Measurements from ENCODE around the gene ACTL10. TPM values are rescaled to one million over a fixed set of nuclear protein-coding genes. Genes with fewer than 3 reads are reported as not detected.

ACTL10 gene
- total and polyA plus RNA-seq, 2 experiments from 2014 or later, result 0.71 to 1.9 TPM

GRCh38 chr20:33675136-33675959, 8.6 kb downstream of the ACTL10 start (continued):
- TF ChIP-seq JUNB (IDR thresholded peaks at IDR 0.05; ENCODE audit: unreplicated experiment), result no peak
- TF ChIP-seq EZH2 (IDR thresholded peaks at IDR 0.05; ENCODE audit: low read depth, unreplicated experiment), result no peak
- TF ChIP-seq STAT1 (IDR thresholded peaks at IDR 0.05; ENCODE audit: unreplicated experiment), result no peak
- TF ChIP-seq ZNF462 (CRISPR knock-in tag; IDR thresholded peaks at IDR 0.05), result no peak
- TF ChIP-seq ZNF331 (CRISPR knock-in tag; IDR thresholded peaks at IDR 0.05; ENCODE audit: low read depth), result no peak

GRCh38 chr20:33676121-33676520, 9.4 kb downstream of the ACTL10 start:
- Histone ChIP-seq H4K20me1 (replicated peaks; ENCODE audit: insufficient read depth) (peaks cover 6% of the 10 kb centered on the region; the same call in 1 of the 2 replicates), H3K79me2 (replicated peaks; ENCODE audit: insufficient read depth) (peaks cover 3% of the 10 kb centered on the region), H3K4me3 (no peak overlapping the region), H3K27ac (ENCODE audit: low read depth) (no peak overlapping the region), H3K36me3 (ENCODE audit: insufficient read depth) (peaks cover 4% of the 10 kb centered on the region), H3K9me2 (ENCODE audit: insufficient read depth) (no peaks in the 10 kb centered on the region), H3K4me2 (no peak overlapping the region), H3F3A (replicated peaks; ENCODE audit: low read depth) (peaks cover 15% of the 10 kb centered on the region; the same call in 1 of the 2 replicates), H3K27me3 (ENCODE audit: insufficient read depth) (no peaks in the 10 kb centered on the region), H2AFZ (no peak overlapping the region), H3K4me1 (ENCODE audit: insufficient read depth) (peaks cover 19% of the 10 kb centered on the region)
- TF ChIP-seq ZNF462 (CRISPR knock-in tag; IDR thresholded peaks at IDR 0.05), result no peak
- Mint-ChIP-seq H3K4me3 (peak overlapping the region; percentile 39; the same call in 1 of the 3 replicates), H3K36me3 (ENCODE audit: low read depth) (peaks cover 46% of the 10 kb centered on the region), H3K4me1 (peaks cover 33% of the 10 kb centered on the region), H3K27me3 (ENCODE audit: insufficient read depth, low read depth, poor library complexity) (peaks cover 24% of the 10 kb centered on the region), H3K9me3 (no peaks in the 10 kb centered on the region; the same call in 2 of the 3 replicates), H3K27ac (no peak overlapping the region)
- DNase-seq (ENCODE audit: low spot score), result no peak
- no peak for ATAC-seq

Data from GM23338 (cell line).